SW 1271 (cell line): Measurements from ENCODE around the gene RSAD1.
A peak's percentile ranks its signal among the peaks of the same experiment; 100 is the strongest.

Experiments used
- DNase-seq, 2 experiments: peaks; one replicate each; lab custom pipeline; 2025; lab: John Stamatoyannopoulos, UW

The RSAD1 gene

GRCh38 chr17:50478391-50479381, at the start of gene RSAD1:
Gene RSAD1 (plus strand): TSS chr17:50478860. CDS start chr17:50478885, 25 bp downstream.
- peak; percentile 63 to 85 for DNase-seq

GRCh38 chr17:50429793-50430192, 48.9 kb upstream of the RSAD1 start:
- DNase-seq = no peak

DNA sequence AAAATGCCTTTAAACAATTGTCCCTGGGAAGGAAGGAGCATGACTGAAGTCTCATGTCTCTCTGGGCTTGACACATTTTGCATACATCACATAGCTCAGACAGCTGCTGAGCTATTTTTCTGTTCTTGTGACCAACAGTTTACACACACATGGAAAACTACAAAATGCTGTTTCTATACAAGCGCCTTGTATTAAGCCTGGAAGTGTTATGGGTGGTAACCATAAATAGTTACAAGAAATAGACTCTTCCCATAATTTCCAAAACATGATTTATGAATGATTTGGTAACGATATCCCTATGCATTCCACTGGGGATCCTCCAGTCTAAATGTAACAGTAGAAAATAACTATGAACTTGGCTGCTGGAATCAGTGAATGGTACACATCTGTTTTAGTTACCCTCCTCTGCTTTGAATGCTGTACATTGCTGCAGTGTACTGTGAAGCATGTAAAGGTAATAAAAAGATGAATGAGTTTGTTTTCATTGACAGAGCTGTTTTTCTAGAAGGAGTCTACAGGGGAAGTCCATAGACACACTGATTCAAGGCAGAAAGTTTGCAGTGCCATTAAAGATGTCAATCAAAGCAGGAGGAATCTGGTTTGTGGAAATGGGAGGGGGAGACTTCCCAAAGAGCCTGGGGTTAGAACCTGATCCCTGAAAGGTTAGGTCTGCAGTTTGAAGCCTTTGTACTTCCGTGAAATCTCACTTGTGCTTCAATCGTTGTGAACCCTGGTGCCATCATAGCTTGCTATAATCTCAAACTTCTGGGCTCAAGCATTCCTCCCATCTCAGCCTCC, 47.6 kb upstream of the RSAD1 start:
- no peak for DNase-seq

DNA sequence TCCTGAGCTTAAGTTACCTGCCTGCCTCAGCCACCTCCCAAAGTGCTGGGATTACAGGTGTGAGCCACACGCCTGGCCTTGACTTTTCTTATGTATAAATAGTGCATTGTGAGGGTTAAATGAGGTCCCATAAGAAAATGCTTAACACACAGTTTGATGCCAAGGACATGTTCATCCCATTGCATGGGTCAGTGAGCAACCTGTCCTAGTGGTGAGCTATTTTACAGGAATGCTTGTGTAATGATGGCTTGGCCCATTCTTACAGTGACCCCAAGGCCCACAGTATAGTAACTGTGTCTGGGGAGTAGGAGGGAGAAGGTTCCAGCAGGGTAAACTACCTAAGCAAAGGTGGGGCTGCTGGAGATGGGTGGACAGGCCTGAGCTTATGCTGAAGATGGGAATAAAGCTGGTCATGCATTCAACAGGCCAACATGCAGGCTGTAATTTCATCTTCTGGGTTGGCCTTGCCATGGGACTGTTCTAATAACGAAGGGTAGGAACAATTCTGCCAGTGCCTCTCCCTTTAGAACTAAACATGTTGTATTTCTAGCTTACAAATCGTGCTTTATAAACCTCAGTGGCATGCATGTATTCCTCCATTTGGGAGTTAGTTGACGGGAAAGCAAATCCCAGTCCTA, 46.4 kb upstream of the RSAD1 start:
- no peak for DNase-seq

DNA sequence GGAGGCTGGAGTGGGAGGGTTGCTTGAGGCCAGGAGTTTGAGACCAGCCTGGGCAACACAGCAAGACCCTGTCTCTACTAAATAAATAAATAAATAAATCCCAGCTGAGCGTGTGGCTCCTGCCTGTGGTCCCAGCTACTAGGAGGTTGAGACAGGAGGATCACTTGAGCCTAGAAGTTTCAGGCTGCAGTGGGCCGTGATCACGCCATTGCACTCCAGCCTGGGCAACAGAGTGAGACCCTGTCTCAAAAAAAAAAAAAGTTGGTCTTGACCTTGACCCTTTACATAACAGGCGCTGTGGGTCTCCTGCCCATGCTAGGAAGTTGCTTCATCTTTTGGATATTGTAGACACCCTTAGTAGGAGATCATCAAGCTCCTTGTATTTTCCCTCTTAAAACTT, 41.3 kb upstream of the RSAD1 start:
- no peak for DNase-seq

DNA sequence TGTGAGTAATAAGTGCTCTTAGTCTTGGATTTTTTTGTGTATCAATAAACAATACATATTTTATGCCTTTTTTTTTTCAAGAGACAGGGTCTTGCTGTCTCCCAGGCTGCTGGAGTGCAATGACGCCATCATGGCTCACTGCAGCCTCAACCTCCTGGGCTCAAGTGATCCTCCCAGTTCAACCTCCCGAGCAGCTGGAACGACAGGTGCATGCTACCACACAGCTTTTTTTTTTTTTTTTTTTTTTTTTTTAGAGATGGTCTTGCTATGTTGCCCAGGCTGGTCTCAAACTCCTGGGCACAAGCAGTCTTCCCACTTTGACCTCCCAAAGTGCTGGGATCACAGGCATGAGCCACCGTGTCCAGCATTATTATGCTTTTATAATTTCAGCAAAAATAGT, 39.7 kb upstream of the RSAD1 start:
- DNase-seq = no peak

DNA sequence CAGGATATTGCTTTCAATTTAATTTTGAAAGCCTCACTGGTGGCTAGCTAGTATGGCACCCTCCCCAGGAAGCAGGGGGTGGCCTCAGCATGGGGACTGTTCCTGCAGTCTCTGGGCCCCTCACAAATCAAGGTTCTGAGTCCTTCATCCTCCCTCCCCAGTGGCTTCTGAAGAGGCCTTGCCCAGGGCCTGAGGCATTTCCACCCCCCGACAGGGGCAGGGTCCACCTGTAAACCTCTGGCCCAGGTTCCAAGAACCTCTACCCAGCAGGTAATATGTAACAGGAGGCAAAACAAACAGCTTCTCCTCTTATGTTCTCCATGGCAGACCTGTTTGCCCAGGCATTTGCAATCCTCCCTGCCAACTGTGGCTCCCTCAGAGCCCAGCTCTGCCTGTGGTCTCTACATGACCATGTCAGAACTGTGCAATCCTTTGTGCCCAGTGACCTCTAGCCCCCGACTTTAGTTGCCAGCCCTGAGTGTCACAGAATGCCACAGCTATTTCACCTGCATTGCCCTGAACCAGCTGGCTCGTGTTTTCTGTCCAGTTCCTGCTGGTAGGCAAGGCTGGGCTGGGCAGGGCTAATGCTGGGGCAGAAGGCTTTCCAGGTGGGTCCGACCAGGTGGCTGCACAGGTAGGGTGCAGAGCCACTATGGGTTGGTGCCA, 38.4 kb upstream of the RSAD1 start:
- DNase-seq = no peak

GRCh38 chr17:50440838-50441829, 37.5 kb upstream of the RSAD1 start:
- no peak for DNase-seq

DNA sequence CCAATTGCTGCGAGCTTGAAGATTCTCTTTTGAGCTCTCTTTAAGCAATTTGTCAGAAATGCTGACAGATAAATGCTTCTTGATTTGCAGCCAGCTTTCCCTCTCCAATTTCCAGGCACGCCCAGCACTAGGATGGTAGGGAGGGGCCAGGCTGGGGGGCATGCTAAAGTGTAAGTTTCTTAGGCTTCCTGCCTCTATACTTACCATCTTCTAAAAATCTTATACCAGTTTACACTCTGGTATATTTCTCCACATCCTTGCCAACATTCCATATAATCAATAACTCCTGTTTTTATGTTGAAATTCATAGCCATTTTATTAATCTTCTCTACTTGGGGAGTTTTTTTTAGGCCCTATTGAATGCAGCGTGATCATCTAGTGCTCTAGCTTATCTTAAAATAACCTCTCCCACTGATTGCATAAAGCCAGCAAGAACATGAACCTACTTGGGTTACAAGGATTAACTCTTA, 35.1 kb upstream of the RSAD1 start:
- no peak for DNase-seq

DNA sequence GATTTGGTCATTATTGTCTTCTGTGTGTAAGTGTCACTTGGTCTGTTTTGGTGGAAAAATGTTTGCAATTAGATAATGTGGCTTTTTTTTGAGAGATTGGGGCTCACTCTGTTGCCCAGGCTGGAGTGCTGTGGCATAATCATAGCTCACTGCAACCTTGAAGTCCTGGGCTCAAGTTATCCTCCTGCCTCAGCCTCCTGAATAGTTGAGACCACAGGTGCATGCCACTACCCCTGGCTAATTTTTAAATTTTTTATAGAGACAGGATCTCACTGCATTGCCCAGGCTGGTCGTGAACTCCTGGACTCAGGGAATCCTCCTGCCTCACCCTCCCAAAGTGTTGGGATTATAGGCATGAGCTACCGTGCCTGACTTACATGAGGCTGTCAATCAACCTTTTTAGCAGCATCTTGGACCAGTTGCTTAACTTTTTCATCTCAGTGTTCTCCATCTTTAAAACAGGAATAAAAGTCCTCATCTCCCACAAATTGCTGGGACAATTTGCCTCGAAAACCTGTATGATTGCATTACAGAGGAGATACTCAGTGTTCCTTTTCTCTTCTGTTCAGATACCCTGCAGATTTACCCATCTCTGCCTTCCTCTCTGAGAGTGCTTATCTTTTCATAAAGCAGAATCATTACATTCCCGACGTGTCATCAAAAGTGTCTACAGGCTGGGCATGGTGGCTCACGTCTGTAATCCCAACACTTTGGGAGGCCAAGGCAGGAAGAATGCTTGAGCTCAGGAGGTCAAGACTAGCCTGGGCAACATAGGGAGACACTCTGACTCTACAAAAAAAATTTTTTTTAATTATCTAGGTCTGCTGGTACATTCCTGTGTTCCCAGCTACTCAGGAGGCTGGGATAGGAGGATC, 33.6 kb upstream of the RSAD1 start:
- DNase-seq = no peak

- no peak for DNase-seq
These were observed 32.8 kb upstream of the RSAD1 start for GRCh38 chr17:50445730-50446325.

DNA sequence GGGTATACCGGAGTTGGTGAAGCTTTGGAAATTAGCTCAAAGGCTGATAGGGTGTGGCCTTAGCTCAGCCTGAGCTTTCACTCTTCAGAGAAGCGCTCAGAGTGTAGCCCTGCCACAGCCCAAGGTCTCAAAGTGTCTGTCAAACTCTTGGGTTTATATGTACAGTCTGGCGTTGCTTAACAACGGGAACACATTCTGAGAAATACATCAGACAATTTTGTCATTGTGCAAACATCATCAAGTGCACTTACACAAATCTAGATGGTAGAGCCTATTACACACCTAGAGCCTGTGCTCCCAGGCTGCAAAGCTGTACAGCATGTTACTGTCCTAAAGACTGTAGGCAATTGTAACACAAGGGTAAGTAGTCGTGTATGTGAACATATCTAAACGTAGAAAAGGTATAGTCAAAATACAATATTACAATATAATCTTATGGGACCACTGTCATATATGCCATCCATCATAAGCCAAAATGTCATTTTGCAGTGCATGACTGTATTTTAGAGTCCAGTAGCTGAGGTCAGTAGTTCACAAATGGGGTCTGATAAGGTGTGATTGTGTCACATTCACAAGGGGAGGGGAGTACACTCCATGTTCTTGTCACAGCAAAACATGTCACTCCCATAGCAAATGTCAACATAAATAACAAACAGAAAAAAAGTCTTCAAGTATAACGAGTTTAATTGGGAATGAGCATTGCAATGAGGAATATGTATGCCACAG, 30.6 kb upstream of the RSAD1 start:
- no peak for DNase-seq

DNA sequence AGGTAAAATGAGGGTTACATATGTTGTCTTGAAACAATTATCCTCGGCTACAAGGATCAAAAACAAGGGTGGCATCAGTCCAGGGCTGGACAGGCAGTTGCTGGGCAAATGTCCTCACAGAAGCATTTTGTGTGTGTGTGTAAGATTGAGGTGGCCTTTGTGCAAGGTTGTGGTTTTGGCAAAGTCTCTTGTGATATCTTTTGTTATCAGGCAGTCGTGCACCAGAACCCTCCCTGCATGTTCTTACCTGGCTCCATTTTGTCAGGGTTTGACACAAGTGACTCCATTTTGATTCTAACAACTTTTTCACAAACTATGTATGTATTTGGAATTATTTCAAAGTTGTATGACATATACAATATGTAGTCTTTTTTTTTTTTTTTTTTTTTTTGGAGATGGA, 30.0 kb upstream of the RSAD1 start:
- DNase-seq = no peak

- no peak for DNase-seq
These were observed 26.6 kb upstream of the RSAD1 start for GRCh38 chr17:50451943-50452629.

DNA sequence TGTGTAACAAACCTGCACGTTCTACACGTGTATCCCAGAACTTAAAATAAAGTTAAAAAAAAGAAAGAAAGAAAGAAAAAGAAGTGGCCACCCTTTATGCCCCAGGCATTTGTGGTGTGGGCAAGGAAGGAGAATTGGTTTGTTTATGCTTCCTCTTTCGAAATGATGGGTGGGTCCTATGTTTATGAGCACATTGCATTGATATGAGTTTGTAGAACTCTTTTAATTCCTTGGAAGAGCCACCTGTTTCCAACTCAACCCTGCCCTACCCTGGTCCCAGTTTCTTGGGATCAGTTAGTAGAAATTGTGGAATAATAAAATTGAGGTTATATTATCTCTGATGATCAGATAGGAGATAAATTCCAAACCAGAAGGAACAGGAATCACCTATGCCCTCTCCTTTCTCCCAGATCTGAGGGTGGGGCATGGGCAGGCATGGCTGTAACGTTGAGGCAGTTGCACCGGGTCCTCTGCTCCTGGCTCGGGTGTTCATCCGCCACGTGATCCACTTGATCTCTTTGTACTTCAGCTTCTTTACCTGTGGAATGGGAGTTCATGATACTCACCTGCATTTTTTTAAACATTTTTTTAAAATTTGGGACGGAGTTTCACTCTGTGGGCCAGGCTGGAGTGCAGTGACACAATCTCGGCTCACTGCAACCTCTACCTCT, 25.9 kb upstream of the RSAD1 start:
- no peak for DNase-seq

- DNase-seq = no peak
These were observed 24.8 kb upstream of the RSAD1 start for GRCh38 chr17:50453901-50454300.

- no peak for DNase-seq
These were observed 21.0 kb upstream of the RSAD1 start for GRCh38 chr17:50457621-50458020.
